NB4 (cell line): Measurements from ENCODE around the gene PYGM.

Experiments
- DNase-seq: peaks from one replicate; pipeline ENCODE4 v3.0.0; 2010; ENCODE audit warnings: low read depth
- H3K4me3 ChIP-seq: one replicate; pipeline ENCODE4 v1.5.1; 2011; ENCODE audit warnings: mild to moderate bottlenecking, low read depth, low read length, moderate library complexity
- MAX ChIP-seq: IDR thresholded peaks from 2 replicates; pipeline ENCODE4 v1.6.1; 2011; ENCODE audit warnings: low read depth, low read length
- MYC ChIP-seq: IDR thresholded peaks from 2 replicates; pipeline ENCODE4 v1.6.1; 2011; ENCODE audit warnings: low read depth, low read length
- POLR2A ChIP-seq: IDR thresholded peaks from 2 replicates; pipeline ENCODE4 v1.6.1; 2011; ENCODE audit warnings: mild to moderate bottlenecking; ENCODE audit not compliant: insufficient read length; ENCODE audit errors: extremely low read depth
- TF ChIP-seq, protein P1 (sequence below): IDR thresholded peaks from one replicate; pipeline ENCODE4 v1.5.1; 2012; ENCODE audit warnings: low read depth, low read length

PYGM gene

DNA sequence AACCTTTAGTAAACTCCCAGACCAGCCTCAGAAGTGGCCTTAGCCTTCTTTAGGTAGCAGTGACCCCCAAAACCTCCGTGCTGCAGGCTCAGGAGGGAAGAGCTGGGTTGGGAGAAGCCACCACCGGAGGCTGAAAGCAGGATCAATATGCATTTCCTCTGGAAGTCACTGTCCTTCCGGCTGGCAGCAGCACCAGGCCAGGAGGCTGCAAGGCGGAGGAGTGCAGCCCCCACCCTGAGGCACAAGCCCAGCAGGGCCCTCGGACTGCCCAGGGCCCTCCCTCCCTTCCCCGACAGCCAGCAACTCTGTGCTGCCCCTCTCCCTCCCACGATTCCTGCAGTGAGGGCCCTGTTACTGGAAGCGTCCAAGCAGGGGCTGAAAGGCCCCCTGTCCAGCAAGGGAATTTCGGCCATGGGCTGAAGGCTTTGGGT is 33.5 kb downstream of the PYGM start:
- TF ChIP-seq POLR2A: no peak
- no peak for TF ChIP-seq MAX
- TF ChIP-seq, protein P1, sequence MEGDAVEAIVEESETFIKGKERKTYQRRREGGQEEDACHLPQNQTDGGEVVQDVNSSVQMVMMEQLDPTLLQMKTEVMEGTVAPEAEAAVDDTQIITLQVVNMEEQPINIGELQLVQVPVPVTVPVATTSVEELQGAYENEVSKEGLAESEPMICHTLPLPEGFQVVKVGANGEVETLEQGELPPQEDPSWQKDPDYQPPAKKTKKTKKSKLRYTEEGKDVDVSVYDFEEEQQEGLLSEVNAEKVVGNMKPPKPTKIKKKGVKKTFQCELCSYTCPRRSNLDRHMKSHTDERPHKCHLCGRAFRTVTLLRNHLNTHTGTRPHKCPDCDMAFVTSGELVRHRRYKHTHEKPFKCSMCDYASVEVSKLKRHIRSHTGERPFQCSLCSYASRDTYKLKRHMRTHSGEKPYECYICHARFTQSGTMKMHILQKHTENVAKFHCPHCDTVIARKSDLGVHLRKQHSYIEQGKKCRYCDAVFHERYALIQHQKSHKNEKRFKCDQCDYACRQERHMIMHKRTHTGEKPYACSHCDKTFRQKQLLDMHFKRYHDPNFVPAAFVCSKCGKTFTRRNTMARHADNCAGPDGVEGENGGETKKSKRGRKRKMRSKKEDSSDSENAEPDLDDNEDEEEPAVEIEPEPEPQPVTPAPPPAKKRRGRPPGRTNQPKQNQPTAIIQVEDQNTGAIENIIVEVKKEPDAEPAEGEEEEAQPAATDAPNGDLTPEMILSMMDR: no peak
- no peak for TF ChIP-seq MYC

DNA sequence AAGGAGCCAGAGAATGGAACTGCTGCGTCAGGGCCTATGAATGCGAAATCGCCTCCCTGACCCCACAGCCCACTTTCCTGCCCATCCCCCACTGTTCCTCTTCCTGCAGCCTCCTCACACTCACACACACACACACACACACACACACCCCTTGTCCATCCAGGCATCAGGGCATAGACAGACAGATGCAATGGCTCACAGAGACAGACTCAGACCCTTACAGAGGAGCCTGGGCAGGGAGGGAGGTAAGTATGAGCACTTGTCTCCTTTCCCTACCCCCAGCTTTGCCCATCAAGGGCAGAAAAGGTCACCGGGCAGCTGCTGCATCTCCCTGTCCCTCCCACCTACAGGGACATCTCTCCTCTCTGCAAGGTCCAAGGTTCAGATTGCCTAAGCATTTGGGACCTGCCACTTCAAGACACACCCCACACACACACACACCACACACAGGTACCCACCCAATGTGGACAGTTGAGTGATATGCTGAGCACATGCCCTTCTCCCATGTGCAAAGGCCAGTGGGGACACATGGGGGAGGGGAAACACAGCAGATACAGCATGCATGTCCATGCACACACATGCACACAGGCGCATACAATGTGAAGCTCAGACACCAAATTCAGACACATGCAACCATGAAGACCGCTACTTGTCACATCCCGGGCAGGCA is 34.8 kb downstream of the PYGM start:
- H3K4me3 ChIP-seq: no peak overlapping the region
- peak; percentile 51 for DNase-seq
- TF ChIP-seq, protein P1: no peak
- TF ChIP-seq MYC: no peak
- TF ChIP-seq POLR2A: no peak
- TF ChIP-seq MAX: no peak

More for the DNA sequence above, 33.5 kb downstream of the PYGM start:
- no peak overlapping the region for H3K4me3 ChIP-seq
- no peak for DNase-seq

DNA sequence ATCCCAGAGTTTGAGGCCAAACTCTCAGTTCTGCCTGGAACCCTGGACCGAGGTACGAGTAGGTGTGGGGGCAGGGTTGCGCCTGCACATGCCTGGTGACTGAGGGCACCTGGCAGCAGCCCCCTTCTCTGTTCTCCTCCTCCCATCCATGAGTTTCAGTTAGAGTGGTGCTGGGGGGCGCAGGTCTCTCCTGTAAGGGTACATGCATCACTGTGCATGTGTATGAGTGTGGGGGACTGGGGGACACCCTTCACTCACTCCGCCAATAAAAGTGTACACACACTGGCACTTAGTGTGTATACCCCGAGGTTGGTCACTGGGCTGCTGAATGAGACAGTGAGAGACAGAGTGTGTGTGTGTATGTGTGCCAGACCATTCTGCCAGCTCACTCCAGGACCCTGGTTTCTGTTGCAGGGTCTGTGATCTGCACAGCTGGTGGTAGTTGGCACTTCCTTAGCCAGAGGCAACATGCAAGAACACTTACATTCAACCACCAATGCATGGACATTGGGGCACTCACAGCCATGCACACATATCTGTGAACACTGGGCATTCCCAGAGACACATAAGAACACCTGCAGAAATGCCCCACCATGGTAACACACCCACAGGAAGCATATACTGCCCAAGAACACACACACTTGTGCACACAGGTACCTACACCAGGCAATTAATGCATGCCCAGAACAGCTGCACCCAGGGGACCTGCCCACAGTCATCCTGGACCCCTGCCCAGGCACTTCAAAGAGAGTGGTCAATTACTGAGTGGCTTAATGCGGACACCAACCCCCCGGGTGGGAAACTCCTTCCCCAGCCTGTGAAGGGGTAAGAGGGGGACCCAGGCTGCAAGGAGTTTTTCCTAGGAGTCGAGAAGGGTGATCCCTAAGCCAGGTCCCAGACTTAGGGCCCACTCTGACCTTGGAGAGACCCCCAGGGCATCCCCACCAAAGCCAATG is 35.6 kb downstream of the PYGM start:
- DNase-seq: peak; percentile 55
- no peak overlapping the region for H3K4me3 ChIP-seq
- TF ChIP-seq MAX (no peak), POLR2A (no peak), MYC (no peak)
- TF ChIP-seq, protein P1: no peak

- peak; percentile 85 for DNase-seq
- TF ChIP-seq MAX (0 out of 2 replicates have a peak, but pooled peaks have one; percentile 23), MYC (no peak), POLR2A (no peak)
- TF ChIP-seq, protein P1: peak; percentile 92
- no peak within 1 kb of the TSS for H3K4me3 ChIP-seq
Observed at GRCh38 chr11:64723117-64723906, 36.5 kb downstream of the PYGM start, which contains the start of gene NRXN2. NRXN2 (minus strand) TSS chr11:64723197; CDS start chr11:64713699, 9,498 bp downstream.
